Measurements from ENCODE around the gene BRCA1.
"Not testable (repeated sequence)": the region's sequence is repeated elsewhere in the genome, so short reads cannot be mapped to it uniquely, and the experiment has no call there.

BRCA1 gene

GRCh38 chr17:43068570-43069367, 56.4 kb downstream of the BRCA1 start:
- DNase-seq, result no peak

GRCh38 chr17:43062984-43063638, 62.1 kb downstream of the BRCA1 start:
- no peak for DNase-seq

- no peak for DNase-seq
Measured at GRCh38 chr17:43056051-43056450, 69.1 kb downstream of the BRCA1 start.

GRCh38 chr17:43053008-43053407, 72.2 kb downstream of the BRCA1 start:
- DNase-seq, result not testable (repeated sequence)

- DNase-seq, result no peak
Measured at GRCh38 chr17:43051969-43052368, 73.2 kb downstream of the BRCA1 start.

- DNase-seq, result no peak
Measured at GRCh38 chr17:43044024-43044423, 81.1 kb downstream of the BRCA1 start.

- DNase-seq, result no peak
Measured at GRCh38 chr17:43043307-43043706, 81.9 kb downstream of the BRCA1 start.

- no peak for DNase-seq
Measured at GRCh38 chr17:43042025-43042628, 83.0 kb downstream of the BRCA1 start.

- no peak for DNase-seq
Measured at GRCh38 chr17:43040655-43041054, 84.5 kb downstream of the BRCA1 start.

GRCh38 chr17:43039646-43040045, 85.5 kb downstream of the BRCA1 start:
- no peak for DNase-seq

GRCh38 chr17:43034894-43035293, 90.3 kb downstream of the BRCA1 start:
- no peak for DNase-seq

GRCh38 chr17:43033948-43034881, 90.9 kb downstream of the BRCA1 start:
- DNase-seq, result no peak

GRCh38 chr17:43031666-43032065, 93.5 kb downstream of the BRCA1 start:
- no peak for DNase-seq

GRCh38 chr17:43030137-43030767, 94.9 kb downstream of the BRCA1 start:
- DNase-seq, result no peak

- DNase-seq, result no peak
Measured at GRCh38 chr17:43028221-43028861, 96.8 kb downstream of the BRCA1 start.

- no peak for DNase-seq
Measured at GRCh38 chr17:43027091-43028032, 97.8 kb downstream of the BRCA1 start.

GRCh38 chr17:43026595-43026994, 98.6 kb downstream of the BRCA1 start:
- no peak for DNase-seq

GRCh38 chr17:43025766-43026537, 99.2 kb downstream of the BRCA1 start:
- DNase-seq, result no peak

- no peak for DNase-seq
Measured at GRCh38 chr17:43025290-43025657, 99.9 kb downstream of the BRCA1 start.

Data from NCI-H446 (cell line).